K562 (cell line): ENCODE measurements around the gene NEK4. TPM values are rescaled to one million over a fixed set of nuclear protein-coding genes. Genes with fewer than 3 reads are reported as not detected.
A peak's percentile ranks its signal among the peaks of the same experiment; 100 is the strongest.

ENCODE experiments used
- CBX1 ChIP-seq: sonication (generic); IDR thresholded peaks from 2 replicates; pipeline ENCODE4 v1.6.1; 2016; ENCODE audit warnings: antibody characterized with exemption, low read depth, mild to moderate bottlenecking
- CHCHD3 ChIP-seq: fragments of 250-450 bp; sonication (Bioruptor Pico); IDR thresholded peaks from 2 replicates; pipeline ENCODE4 v2.1.2; 2022; ENCODE audit warnings: mild to moderate bottlenecking
- DNMT1 ChIP-seq: fragments of 450-650 bp; IDR thresholded peaks from 2 replicates; pipeline ENCODE4 v1.6.1; 2016; ENCODE audit warnings: antibody characterized with exemption, mild to moderate bottlenecking
- HNRNPH1 ChIP-seq: fragments of 200-400 bp; formaldehyde crosslinking; optimal IDR thresholded peaks from 2 replicates; pipeline ENCODE3; 2017; ENCODE audit warnings: low read depth, mild to moderate bottlenecking, low read length, moderate library complexity
- JUND ChIP-seq, 2 experiments: IDR thresholded peaks; 2 replicates in 1 of 2; 3 replicates in 1 of 2; pipeline ENCODE4 v1.6.1; 2011; ENCODE audit warnings: borderline replicate concordance in 2 of 2, low read depth in 2 of 2, low read length in 2 of 2, improper control_type of control experiment in 1 of 2, missing biosample characterization in 1 of 2, missing genetic modification characterization in 1 of 2, missing genetic modification reagents in 1 of 2
- NFATC3 ChIP-seq: fragments of 450-650 bp; IDR thresholded peaks from 2 replicates; pipeline ENCODE4 v1.6.1; 2017; ENCODE audit warnings: mild to moderate bottlenecking
- PRPF4 ChIP-seq: fragments of 200-400 bp; formaldehyde crosslinking; IDR thresholded peaks from one replicate; pipeline ENCODE4 v1.6.1; 2017; ENCODE audit warnings: low read length, low read depth, mild to moderate bottlenecking; ENCODE audit not compliant: insufficient read depth, poor library complexity, severe bottlenecking
- RB1 ChIP-seq: fragments of 450-650 bp; IDR thresholded peaks from 2 replicates; pipeline ENCODE4 v1.6.1; 2017; ENCODE audit warnings: low read depth, mild to moderate bottlenecking
- SIN3B ChIP-seq: fragments of 450-650 bp; IDR thresholded peaks from 2 replicates; pipeline ENCODE4 v1.6.1; 2017; ENCODE audit warnings: low read depth, mild to moderate bottlenecking, moderate library complexity
- SMC3 ChIP-seq: conservative IDR thresholded peaks from 2 replicates; pipeline ENCODE4 v1.6.1; 2011; ENCODE audit warnings: low read depth, low read length, improper control_type of control experiment; ENCODE audit not compliant: insufficient read depth
- TFAM ChIP-seq: fragments of 250-450 bp; sonication (Bioruptor Pico); conservative IDR thresholded peaks from 2 replicates; pipeline ENCODE4 v1.5.0; 2021; ENCODE audit warnings: mild to moderate bottlenecking, moderate library complexity
- ZKSCAN1 ChIP-seq: fragments of 150-350 bp; IDR thresholded peaks from 2 replicates; pipeline ENCODE4 v1.6.1; 2016; ENCODE audit warnings: low read depth, low read length
- ZNF175 ChIP-seq: fragments of 200-800 bp; sonication (Bioruptor generic); IDR thresholded peaks from 2 replicates; pipeline ENCODE4 v1.6.1; 2016; ENCODE audit warnings: low read depth, mild to moderate bottlenecking, missing genetic modification characterization, missing compliant biosample characterization
- ZNF57 ChIP-seq: fragments of 450-650 bp; formaldehyde crosslinking; IDR thresholded peaks from 2 replicates; pipeline ENCODE4 v1.4.0; 2020; ENCODE audit warnings: mild to moderate bottlenecking, moderate library complexity
- polyA plus RNA-seq, 8 experiments: library from polyadenylated mRNA; depleted of rRNA in 4 of 8; stranded (reverse) in 5 of 8; unstranded in 3 of 8; fragments of >200 nt; fragmentation: Nextera tagmentation in 2 of 8; fragmentation: Illumina TruSeq in 1 of 8; extraction: Ambion mirVana in 2 of 8; extraction: Trizol in 1 of 8; gene quantifications; 2 replicates each; pipeline versions ENCODE4 v1.2.1 to v1.2.3, GENCODE V29; 2011 to 2014; ENCODE audit warnings: inconsistent platforms in 1 of 8, missing spikeins in 1 of 8
- total RNA-seq, 7 experiments: library from RNA; depleted of rRNA in 6 of 7; stranded (reverse); fragments of >200 nt in 6 of 7; fragmentation: Illumina TruSeq in 2 of 7; extraction: Trizol in 2 of 7; gene quantifications; 2 replicates each; pipeline versions ENCODE4 v1.2.1 to v1.2.3, GENCODE V29; 2011 to 2021; ENCODE audit warnings: low replicate concordance in 1 of 7
- TF ChIP-seq, protein P1 (sequence below), 3 experiments: fragments of 200-800 bp in 1 of 3; fragments of 250-450 bp in 1 of 3; fragments of 450-650 bp in 1 of 3; sonication (Bioruptor Pico) in 1 of 3; sonication (Bioruptor generic) in 1 of 3; formaldehyde crosslinking in 1 of 3; IDR thresholded peaks; 2 replicates each; pipeline versions ENCODE4 v1.6.1 to v1.8.0; 2016 to 2022; ENCODE audit warnings: mild to moderate bottlenecking in 2 of 3, missing genetic modification characterization in 2 of 3, missing compliant biosample characterization in 1 of 3, moderate library complexity in 1 of 3
- TF ChIP-seq, protein P2 (sequence below), 2 experiments: fragments of 450-650 bp in 1 of 2; IDR thresholded peaks; 2 replicates each; pipeline ENCODE4 v1.6.1; 2011 to 2017; ENCODE audit warnings: low read depth in 2 of 2, antibody characterized with exemption in 1 of 2, borderline replicate concordance in 1 of 2, low read length in 1 of 2, mild to moderate bottlenecking in 1 of 2, mixed read lengths in 1 of 2; ENCODE audit not compliant: control insufficient read depth in 1 of 2
- TF ChIP-seq, protein P3 (sequence below): sonication (generic); formaldehyde crosslinking; IDR thresholded peaks from 2 replicates; pipeline ENCODE4 v1.8.1; 2023; ENCODE audit warnings: mild to moderate bottlenecking, missing genetic modification reagents, moderate library complexity

NEK4 gene
- total and polyA plus RNA-seq, 9 of the 15 experiments (the other 6 are each of a cell fraction or from before 2014, with no cell fraction given) = 5.8 to 23.1 (median 16.6) TPM

DNA sequence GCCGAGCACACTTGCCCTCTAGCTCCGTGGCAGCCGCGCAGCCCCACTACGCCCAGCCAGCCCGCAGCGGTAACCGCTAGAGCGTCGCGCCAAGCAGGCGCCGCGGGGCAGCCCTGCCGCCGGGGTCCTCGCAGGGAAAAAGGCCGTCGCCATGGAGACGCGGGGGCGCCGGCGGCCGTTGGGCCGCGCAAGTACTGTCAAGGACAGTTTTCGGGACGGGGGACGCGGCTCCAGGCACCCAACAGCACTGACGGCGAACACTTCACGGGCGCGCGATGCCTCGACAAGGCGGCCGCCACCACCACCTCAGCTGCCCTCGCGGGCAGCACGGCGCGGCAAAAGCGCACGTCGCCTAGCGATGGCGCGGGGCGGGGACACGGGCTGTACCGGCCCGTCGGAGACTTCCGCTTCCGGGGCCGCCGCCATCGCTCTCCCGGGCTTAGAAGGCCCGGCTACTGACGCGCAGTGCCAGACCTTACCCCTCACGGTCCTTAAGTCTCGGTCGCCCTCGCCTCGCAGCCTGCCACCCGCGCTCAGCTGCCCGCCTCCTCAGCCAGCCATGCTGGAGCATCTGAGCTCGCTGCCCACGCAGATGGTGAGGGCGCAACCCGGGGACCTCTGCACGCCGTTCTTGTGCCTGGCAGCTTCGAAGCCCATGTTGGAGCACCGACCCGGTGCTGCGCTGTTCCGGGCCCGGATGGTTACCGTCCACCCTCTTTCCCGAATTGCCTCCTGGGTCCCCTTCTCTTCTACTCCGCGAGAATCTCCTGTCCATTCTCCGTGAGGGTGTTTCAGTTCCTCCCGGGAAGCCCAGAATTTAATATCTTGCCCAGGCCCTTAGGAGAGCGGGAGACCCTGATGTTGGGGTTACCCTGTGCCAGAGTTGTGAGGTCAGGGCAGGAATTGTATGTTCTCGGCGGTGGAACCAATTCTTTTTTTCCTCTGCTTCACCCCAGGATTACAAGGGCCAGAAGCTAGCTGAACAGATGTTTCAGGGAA lies 64.8 kb downstream of the NEK4 start, which contains the start of the genes GLT8D1 and SPCS1 (continued):
- TF ChIP-seq, protein P1, sequence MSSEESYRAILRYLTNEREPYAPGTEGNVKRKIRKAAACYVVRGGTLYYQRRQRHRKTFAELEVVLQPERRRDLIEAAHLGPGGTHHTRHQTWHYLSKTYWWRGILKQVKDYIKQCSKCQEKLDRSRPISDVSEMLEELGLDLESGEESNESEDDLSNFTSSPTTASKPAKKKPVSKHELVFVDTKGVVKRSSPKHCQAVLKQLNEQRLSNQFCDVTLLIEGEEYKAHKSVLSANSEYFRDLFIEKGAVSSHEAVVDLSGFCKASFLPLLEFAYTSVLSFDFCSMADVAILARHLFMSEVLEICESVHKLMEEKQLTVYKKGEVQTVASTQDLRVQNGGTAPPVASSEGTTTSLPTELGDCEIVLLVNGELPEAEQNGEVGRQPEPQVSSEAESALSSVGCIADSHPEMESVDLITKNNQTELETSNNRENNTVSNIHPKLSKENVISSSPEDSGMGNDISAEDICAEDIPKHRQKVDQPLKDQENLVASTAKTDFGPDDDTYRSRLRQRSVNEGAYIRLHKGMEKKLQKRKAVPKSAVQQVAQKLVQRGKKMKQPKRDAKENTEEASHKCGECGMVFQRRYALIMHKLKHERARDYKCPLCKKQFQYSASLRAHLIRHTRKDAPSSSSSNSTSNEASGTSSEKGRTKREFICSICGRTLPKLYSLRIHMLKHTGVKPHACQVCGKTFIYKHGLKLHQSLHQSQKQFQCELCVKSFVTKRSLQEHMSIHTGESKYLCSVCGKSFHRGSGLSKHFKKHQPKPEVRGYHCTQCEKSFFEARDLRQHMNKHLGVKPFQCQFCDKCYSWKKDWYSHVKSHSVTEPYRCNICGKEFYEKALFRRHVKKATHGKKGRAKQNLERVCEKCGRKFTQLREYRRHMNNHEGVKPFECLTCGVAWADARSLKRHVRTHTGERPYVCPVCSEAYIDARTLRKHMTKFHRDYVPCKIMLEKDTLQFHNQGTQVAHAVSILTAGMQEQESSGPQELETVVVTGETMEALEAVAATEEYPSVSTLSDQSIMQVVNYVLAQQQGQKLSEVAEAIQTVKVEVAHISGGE (CRISPR knock-in tag; IDR thresholded peaks at IDR 0.05) = peak; percentile 73 to 96 (median 81); a peak in 5 of 6 replicates
- TF ChIP-seq HNRNPH1 = no peak
- TF ChIP-seq JUND (IDR thresholded peaks at IDR 0.05; ENCODE audit: borderline replicate concordance, low read depth, low read length) = no peak; the same call in none of the 2 replicates
- no peak for TF ChIP-seq JUND (tag; IDR thresholded peaks at IDR 0.05; ENCODE audit: borderline replicate concordance, low read depth, low read length)
- TF ChIP-seq, protein P2, sequence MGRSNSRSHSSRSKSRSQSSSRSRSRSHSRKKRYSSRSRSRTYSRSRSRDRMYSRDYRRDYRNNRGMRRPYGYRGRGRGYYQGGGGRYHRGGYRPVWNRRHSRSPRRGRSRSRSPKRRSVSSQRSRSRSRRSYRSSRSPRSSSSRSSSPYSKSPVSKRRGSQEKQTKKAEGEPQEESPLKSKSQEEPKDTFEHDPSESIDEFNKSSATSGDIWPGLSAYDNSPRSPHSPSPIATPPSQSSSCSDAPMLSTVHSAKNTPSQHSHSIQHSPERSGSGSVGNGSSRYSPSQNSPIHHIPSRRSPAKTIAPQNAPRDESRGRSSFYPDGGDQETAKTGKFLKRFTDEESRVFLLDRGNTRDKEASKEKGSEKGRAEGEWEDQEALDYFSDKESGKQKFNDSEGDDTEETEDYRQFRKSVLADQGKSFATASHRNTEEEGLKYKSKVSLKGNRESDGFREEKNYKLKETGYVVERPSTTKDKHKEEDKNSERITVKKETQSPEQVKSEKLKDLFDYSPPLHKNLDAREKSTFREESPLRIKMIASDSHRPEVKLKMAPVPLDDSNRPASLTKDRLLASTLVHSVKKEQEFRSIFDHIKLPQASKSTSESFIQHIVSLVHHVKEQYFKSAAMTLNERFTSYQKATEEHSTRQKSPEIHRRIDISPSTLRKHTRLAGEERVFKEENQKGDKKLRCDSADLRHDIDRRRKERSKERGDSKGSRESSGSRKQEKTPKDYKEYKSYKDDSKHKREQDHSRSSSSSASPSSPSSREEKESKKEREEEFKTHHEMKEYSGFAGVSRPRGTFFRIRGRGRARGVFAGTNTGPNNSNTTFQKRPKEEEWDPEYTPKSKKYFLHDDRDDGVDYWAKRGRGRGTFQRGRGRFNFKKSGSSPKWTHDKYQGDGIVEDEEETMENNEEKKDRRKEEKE (IDR thresholded peaks at IDR 0.05; ENCODE audit: borderline replicate concordance in 1 of 2, control insufficient read depth in 1 of 2, low read depth in 2 of 2, low read length in 1 of 2) = no peak
- peak; percentile 18; the same call in 1 of the 2 replicates for TF ChIP-seq CBX1
- TF ChIP-seq RB1 = peak; percentile 67; the same call in 1 of the 2 replicates
- TF ChIP-seq ZNF57 (CRISPR knock-in tag) = no peak
- no peak for TF ChIP-seq SMC3
- TF ChIP-seq ZKSCAN1 = peak; percentile 92
- no peak for TF ChIP-seq ZNF175 (CRISPR knock-in tag)
- TF ChIP-seq SIN3B = peak; percentile 87
- TF ChIP-seq, protein P3, sequence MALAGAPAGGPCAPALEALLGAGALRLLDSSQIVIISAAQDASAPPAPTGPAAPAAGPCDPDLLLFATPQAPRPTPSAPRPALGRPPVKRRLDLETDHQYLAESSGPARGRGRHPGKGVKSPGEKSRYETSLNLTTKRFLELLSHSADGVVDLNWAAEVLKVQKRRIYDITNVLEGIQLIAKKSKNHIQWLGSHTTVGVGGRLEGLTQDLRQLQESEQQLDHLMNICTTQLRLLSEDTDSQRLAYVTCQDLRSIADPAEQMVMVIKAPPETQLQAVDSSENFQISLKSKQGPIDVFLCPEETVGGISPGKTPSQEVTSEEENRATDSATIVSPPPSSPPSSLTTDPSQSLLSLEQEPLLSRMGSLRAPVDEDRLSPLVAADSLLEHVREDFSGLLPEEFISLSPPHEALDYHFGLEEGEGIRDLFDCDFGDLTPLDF = peak; percentile 70; the same call in 1 of the 2 replicates
- no peak for TF ChIP-seq NFATC3
- no peak for TF ChIP-seq CHCHD3 (CRISPR knock-in tag)
- TF ChIP-seq PRPF4 = no peak
- no peak for TF ChIP-seq DNMT1
- no peak for TF ChIP-seq TFAM
